Stimulated activated CD8-positive, alpha-beta memory T cell treated with anti-CD3 and anti-CD28 coated beads, Interleukin-12 subunit alpha, Interleukin-12 subunit beta, amount 100 ng/mL, for 1 hour (primary cell): ENCODE data around the gene IGHMBP2.

Experiments used
- DNase-seq: peaks from one replicate; pipeline ENCODE4 v3.0.0-alpha.2; 2020; ENCODE audit warnings: low read depth

IGHMBP2 gene

GRCh38 chr11:68890490-68891231 lies 13.0 kb upstream of the IGHMBP2 start:
- DNase-seq = no peak

DNA sequence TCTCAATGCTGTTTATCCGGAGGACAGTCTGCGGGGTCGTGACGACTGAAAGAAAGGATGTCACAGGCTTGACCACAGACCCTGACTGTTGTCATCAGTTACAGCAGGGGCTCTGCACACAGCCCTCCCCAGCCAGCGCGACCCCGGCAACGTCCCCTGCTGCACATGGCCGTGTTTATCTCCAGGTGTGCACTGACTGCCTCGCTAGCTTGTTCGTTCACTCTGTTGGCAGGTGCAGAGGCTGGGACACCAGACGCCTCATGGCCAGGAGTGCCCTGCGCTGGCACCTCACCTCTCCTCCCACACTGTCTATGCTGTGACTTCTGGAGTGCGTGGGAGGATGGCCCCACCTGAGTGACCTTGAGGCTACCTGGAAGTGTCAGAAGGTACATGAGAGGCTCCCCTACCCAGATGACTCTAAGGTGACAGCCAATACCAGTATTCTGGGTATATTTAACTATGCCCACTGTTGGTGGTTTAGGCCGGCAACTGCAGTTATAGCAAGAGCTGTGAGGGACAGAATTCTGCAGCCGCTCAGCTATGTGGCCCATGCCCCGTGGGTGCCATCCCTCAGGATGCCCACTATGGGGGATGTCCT lies 12.2 kb upstream of the IGHMBP2 start:
- no peak for DNase-seq

- DNase-seq = no peak
Measured at GRCh38 chr11:68892576-68892975, 11.1 kb upstream of the IGHMBP2 start.

DNA sequence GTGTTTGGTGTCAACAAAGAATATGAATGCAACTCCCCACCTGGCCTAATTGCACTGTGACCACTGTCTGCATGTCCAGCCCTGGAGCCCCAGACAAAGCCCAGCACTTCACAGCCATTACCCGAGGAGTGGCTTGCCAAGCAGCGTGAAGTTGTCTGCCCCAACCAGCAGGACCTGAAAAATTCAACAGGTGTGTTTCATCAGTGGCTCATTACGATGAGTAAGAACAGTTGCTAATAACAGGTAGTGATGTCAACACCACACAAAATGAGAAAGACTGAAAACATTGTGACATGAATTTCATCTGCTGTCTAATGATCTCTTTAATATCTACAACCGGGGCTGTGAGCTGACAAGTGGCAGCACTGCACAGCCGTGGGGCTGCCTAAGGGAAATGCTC lies 10.4 kb upstream of the IGHMBP2 start:
- no peak for DNase-seq

DNA sequence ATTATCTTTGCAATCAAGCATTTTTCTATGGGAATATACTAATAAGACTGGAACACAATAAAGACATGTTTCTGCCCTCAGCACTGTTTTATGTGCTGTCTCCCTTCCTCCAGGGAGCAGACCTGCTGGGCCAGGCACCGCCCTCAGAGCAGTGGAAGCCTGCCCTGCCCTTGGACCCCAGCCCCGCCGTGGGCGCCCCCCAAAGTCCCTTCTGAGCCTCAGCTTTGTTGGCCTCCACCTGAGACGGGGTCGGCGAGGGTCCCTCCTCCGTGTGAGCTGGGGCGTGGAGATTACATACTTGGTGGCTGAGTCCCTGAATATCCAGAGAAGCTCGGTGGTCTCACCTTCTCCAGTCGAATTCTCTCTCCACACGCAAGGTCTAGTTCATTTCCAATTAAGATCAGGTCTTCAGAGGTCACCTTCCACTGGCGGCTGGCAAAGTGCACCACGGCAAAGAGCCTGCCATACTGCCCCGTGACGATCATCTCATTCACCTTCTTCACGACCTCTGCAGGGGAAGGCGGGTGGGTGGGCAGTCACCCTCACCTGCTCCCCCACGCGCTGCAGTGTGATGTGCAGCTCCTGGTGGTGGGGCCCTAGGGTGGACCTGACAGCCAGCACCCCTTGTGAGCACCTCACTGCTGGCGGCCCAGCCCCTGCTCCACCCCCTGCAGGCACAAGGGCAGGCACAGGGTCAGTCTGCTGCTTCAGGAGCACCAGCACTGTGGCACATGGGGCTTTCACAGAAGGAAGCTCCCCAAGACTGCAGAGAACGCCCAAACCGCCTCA lies 7.3 kb upstream of the IGHMBP2 start:
- DNase-seq = no peak

DNA sequence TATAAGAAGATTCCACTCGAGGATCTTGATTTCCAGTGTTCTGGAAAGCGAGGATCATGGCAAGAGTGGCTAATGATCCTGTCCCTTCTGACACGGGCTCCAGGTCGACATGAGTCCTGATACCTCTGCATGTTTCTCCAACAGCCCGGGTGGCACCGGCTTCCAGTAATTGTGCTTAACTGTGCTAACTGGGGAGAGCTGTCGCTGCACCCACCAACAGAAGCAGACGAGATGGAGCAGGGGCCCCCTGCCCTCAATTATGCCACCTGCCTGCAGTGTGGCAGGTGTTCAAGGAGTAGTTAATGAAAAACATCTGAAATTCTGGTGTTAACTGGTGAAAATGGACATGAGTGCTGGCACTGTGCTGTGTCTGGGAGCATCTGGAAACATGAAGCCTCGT lies 6.2 kb upstream of the IGHMBP2 start:
- no peak for DNase-seq

DNA sequence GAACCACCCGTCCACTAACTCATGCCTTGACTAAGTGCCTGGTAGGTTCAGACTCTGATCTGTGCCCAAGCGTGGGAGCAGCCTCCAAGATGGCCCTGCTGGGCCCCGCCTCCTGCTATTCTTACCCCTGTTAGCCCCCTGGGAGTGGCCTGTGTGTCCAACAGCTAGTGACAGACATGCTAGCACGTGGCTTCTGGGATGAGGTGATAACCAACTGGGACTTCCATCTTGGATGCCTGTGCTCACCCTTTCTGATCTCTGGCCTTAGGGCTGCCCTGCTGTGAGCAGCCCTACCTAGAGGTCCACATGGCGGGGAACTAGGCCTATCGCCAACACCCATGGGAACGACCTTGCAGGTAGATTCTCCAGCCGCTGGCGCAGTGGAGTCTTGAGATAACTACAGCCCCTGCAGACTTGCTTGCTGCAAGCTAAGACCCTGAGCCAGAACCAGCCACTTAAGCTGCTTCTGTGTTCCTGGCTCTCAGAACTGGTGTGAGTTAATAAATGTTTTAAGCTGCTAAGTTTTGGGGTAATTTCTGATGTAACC lies 2.8 kb upstream of the IGHMBP2 start:
- DNase-seq = no peak

DNA sequence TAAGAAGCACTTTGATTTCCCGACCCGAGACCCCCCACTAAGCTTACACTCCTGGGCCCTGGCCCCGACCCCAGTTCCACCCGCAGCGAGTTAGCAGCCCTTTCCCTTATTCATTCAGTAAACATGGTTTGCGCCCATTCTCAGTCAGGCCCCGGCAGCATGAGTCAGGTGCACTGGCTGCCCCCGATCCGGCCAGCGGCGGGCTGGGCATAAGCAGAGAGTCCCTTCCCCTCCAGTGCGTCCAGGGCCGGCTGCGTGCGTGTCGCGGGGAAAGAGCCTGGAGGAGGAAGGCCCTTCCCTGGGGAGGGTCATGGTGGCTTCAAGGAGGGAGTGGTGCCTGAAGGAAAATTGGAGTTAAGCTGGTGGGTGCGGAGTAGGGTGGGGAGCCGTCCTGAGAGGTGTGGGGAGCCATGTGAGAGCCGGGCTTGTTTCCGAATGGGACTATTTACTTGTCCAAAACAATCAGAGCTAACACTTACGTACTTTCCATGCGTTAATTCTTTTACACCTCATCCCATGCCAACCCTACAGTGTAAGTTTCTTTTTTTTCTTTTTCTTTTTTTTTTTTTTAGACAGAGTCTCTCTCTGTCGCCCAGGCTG lies 657 bp downstream of the IGHMBP2 start:
- no peak for DNase-seq

DNA sequence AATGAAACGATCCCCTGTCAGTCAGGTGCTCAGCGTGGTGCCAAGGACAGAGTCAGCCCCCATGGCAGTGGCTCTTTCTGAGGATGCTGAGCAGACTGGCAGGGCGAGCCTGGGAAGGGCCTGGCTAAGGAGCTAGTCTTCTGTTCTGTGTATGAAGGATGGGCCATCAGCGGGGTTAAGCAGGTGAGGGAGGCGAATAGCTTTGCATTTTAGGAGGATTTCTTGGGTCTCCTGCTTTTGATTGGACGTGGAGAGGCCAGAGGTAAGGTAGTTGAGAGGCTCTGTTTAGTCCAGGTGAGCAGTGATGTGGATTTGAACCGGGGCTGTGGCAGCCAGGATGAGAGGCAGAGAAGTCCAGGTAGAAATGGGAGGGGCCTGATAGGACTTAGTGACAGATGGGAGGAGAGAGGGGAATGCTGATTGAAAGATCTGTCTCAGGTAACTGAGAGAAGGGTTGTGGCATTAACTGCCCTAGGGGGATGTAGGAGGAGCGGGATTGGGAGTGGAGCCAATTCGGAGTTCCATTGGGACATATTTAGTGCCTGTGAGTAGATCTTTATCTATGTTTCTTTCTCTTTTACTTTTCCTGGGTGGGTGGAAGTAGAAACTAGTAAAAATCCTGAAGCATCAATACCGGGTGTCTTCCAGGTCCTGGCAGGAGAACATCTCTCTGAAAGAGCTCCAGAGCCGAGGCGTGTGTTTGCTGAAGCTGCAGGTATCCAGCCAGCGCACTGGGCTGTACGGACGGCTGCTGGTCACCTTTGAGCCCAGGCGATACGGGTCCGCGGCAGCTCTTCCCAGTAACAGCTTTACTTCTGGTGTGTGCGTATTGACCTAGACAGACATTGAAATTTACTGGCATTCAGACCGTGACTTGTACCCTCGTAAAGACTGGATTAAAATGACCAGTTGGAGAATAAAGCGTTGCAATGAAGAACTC lies 2.0 kb downstream of the IGHMBP2 start:
- no peak for DNase-seq

DNA sequence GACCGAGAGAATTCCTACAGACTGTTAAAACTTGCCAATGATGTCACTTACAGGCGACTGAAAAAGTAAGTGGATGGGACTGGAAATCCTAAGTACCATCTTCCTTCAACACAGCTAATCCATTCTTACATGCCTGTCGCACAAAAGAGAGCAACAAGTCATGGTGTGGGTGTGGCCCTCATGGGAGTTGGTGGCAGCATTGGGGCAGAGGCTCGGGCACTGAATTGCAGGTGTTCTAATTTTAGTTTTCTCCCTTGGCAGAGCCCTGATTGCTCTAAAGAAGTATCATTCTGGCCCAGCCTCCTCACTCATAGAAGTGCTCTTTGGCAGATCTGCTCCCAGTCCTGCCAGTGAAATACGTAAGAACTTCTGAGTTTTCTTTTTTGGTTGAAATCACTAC lies 4.6 kb downstream of the IGHMBP2 start:
- no peak for DNase-seq

DNA sequence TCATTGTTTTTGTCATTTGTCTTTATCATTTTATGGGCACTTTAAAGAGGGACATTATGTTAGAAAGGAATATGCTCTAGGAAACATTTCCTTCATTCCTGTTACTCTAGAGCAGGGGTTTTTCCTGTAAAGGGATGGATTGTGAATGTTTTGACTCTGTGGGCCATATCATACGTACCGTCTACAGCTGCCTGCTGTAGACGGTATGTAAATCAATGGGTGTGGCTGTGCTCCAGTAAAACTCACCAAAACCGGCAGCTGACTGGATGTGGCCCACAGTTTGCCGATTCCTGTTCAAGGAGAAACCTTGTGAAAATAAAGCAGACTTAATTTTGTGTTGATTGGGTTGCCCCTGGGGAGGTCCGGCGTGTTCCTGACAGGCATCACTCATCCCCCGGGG lies 7.3 kb downstream of the IGHMBP2 start:
- DNase-seq = no peak

DNA sequence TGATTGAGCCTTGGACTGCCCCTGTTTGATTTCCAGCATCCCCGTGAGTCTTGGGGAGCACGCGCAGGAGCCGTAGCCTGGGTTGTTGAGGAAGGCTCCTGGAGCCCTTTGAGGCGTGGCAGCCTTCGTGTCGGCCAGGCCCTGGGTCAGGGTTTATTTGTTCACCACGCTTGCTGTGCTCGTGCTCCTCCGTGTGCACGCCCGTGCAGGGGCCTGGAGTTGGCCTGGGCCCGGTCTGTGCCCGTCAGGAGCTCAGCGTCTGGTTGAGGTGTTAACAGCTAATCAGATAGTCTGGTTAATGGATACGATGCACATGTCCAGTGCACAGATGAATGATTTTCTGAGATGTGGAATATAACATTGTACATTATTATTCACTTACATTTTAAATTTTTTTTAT lies 8.0 kb downstream of the IGHMBP2 start:
- DNase-seq = no peak

GRCh38 chr11:68912254-68912653 lies 8.6 kb downstream of the IGHMBP2 start:
- DNase-seq = no peak

DNA sequence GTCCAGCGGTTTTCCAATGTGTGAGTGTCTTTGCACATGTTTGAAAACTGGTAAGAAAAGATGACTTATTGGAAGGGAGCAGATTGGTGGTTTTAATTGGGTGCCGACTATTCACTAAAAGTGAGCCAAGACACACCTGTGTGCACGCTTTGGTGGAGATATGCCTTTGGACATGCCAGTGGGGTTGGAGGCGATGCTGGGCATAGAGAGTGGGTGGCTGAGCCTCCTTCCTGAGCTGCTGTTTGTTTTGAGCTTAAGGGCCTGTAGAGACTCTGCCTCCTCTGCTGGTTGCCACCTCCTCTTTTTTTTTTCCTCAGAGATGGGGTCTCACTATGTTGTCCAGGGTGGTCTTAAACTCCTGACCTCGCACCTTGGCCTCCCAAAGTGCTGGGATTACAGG lies 9.5 kb downstream of the IGHMBP2 start:
- DNase-seq = no peak

- DNase-seq = no peak
Measured at GRCh38 chr11:68914761-68915160, 11.1 kb downstream of the IGHMBP2 start.

GRCh38 chr11:68916439-68916838 lies 12.7 kb downstream of the IGHMBP2 start:
- DNase-seq = no peak

- no peak for DNase-seq
Measured at GRCh38 chr11:68923614-68924013, 19.9 kb downstream of the IGHMBP2 start.

DNA sequence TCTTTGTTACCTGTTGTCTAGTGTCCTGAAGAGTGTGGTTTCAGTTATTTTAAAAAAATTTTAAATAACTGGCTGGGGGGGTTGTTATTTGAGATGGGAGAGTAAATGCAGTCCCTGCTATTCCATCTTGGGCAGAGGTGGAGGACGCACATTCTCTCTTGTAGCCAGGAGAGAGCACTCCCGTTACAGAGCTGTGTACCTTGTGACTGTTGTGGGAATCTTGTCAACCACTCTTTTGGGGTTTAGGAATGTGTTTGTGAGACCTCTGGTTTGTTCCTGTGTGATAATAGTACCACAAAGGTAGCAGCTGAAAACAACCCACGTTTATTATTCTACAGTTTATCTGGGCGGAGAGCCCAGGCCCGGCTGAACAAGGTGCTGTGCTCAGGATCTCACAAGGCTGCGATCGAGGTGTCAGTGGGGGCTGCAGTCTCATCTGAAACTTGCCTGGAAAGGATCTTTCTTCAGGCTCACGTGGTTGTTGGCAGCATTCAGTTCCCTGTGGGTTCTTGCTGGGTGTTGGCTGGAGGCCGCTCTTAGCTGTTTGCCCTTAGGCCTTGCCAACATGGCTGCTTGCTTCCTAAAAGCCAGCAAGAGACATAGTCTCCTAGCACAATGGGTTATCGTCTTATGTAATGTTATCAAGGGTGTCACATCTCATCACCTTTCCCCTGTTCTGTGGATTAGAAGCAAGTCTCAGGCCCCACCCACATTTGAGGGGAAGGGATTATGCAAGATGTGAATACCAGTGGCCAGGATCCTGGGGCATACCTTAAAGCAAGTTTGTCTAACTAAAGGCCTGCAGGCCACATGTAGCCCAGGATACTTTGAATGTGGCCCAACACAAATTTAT lies 20.6 kb downstream of the IGHMBP2 start:
- DNase-seq = no peak

DNA sequence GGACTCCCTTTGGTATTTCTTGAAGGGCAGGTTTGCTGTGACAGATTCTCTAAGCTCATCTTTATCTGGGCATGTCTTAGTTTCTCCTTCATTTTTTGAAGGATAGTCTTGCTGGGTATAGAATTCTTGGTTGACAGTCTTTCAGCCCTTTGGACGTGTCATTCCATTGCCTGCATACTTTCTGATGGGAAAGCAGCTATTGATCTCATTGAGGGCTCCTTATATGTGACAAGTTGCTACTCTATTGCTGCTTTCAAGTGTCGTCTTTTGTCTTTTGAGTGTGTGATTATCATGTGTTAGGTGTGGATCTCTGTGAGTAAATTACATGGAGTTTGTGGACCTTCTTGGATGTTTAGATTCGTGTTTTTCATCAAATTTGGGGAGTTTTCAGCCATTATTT lies 21.9 kb downstream of the IGHMBP2 start:
- no peak for DNase-seq
